Activated naive CD4-positive, alpha-beta T cell treated with anti-CD3 and anti-CD28 coated beads, Interleukin-2, amount 50 U/mL, for 24 hours (primary cell): ENCODE data around the gene SNX9.
"Not testable (repeated sequence)": the region's sequence is repeated elsewhere in the genome, so short reads cannot be mapped to it uniquely, and the experiment has no call there.

Experiments
- H3K27ac Mint-ChIP-seq: one replicate; pipeline ENCODE4 v1.8.0; 2021; ENCODE audit warnings: mild to moderate bottlenecking, mixed read lengths
- H3K27me3 Mint-ChIP-seq: one replicate; pipeline ENCODE4 v1.8.0; 2021; ENCODE audit warnings: mixed read lengths
- H3K36me3 Mint-ChIP-seq: one replicate; pipeline ENCODE4 v1.8.0; 2021; ENCODE audit warnings: mixed read lengths
- H3K4me1 Mint-ChIP-seq: one replicate; pipeline ENCODE4 v1.8.0; 2021; ENCODE audit warnings: mixed read lengths
- H3K4me3 Mint-ChIP-seq: one replicate; pipeline ENCODE4 v1.8.0; 2021; ENCODE audit warnings: mild to moderate bottlenecking, mixed read lengths
- H3K9me3 Mint-ChIP-seq: one replicate; pipeline ENCODE4 v1.8.0; 2021; ENCODE audit warnings: mixed read lengths

The SNX9 gene

DNA sequence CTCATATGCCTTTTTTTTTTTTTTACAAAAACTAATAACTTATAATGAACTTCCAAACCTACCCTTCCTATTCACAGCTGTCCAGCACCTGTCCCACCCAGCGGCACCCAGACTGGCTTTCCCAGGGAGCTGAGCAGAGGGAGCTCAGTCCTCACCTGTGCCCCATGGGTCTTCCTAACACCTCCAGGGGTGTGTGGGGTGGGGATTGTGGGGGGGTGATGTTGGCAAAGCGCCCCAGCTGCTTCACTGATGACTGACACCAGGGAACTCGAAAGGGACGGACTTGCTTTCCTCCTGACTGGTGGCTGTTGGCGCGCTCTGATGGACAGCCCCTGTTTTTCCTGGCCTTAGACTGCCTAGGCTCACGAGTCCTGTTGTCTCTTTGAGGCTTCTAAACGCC lies 144.4 kb downstream of the SNX9 start:
- peaks cover 12% of the 10 kb centered on the region for H3K4me1 Mint-ChIP-seq
- H3K27ac Mint-ChIP-seq: no peak overlapping the region
- no peaks in the 10 kb centered on the region for H3K36me3 Mint-ChIP-seq
- H3K9me3 Mint-ChIP-seq: no peaks in the 10 kb centered on the region
- no peak overlapping the region for H3K4me3 Mint-ChIP-seq
- H3K27me3 Mint-ChIP-seq: no peaks in the 10 kb centered on the region

DNA sequence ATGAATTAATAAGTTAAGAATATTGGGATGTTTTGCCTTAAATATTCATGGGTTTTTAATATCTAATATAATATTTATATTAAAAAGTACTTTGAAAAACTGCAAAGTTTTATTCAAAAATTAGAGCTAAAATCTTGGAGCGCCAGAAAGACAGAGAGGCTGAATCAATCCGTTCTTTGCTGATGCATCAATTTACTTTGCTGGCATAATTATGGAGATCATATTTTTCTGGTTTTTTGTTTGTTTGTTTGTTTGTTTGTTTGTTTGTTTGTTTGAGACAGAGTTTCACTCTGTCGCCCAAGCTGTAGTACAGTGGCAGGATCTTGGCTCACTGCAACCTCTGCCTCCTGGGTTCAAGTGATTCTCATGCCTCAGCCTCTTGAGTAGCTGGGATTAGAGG lies 149.1 kb downstream of the SNX9 start:
- H3K9me3 Mint-ChIP-seq, H3K27me3 Mint-ChIP-seq, H3K4me3 Mint-ChIP-seq, H3K27ac Mint-ChIP-seq, H3K36me3 Mint-ChIP-seq, H3K4me1 Mint-ChIP-seq: not testable (repeated sequence)

DNA sequence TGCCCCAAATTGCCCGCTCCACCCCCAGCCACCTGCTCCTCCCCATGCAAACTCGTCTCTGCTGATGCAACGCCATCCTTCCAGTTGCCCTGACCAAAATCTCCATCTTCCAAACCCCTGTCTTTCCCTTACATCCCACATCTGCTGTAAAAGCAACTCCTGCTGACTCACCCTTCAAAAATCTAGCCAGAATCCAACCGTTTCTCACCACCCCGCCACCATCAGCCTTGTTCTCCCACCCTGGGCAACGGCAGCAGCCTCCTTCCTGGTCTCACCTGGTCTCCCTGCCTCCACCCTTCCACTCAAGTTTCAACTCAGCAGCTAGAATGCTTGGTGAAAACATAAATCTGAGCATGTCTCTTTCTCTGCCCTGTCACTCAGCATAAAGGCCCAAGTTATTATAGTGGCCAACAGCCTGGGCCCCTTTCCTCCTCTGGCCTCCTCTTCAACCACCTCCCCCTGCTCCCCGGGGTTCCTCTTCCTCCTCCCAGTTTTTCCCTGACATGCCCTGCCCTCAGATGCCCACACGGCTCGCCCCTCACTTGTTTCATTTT lies 151.4 kb downstream of the SNX9 start:
- H3K27ac Mint-ChIP-seq: peak overlapping the region; percentile 57
- no peaks in the 10 kb centered on the region for H3K27me3 Mint-ChIP-seq
- no peak overlapping the region for H3K4me3 Mint-ChIP-seq
- H3K9me3 Mint-ChIP-seq: no peaks in the 10 kb centered on the region
- peaks cover under 1% of the 10 kb centered on the region for H3K4me1 Mint-ChIP-seq
- H3K36me3 Mint-ChIP-seq: no peaks in the 10 kb centered on the region

DNA sequence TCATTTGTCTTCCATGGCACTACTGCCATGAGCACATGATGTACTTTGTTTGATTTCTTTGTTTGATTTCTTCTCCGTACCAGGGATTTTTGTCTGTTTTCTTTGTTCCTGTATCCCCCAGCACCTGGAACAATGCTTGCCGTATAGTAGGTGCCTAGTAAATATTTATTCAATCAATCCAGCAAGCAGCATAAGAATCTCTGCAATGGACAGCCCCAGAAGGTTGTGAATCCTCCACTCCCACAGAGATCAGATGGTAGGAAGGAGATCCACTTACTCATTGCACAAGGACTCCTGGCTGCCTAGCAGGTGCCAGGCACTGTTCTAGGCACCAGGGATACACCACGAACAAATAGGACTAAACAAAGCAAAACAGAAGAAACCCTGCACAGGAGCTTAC lies 151.9 kb downstream of the SNX9 start:
- Mint-ChIP-seq H3K27me3 (no peaks in the 10 kb centered on the region), H3K4me1 (peaks cover 6% of the 10 kb centered on the region), H3K9me3 (no peaks in the 10 kb centered on the region), H3K27ac (no peak overlapping the region), H3K4me3 (no peak overlapping the region), H3K36me3 (no peaks in the 10 kb centered on the region)

DNA sequence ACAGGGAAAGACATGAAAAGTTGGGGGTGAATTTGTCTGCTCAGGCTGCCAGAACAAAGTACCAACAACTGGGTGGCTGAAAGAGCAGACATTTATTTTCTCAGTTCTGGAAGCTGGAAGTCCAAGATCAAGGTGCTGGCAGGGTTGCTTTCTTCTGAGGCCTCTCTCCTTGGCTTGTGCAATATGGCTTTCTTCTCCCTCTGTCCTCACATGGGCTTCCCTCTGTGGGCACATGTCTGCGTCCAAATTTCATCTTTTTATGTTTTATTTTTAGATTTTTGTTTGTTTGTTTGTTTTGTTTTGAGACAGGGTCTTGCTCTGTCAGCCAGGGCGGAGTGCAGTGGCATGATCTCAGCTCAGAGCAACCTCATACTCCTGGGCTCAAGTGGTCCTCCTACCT lies 152.4 kb downstream of the SNX9 start:
- no peaks in the 10 kb centered on the region for H3K36me3 Mint-ChIP-seq
- H3K4me1 Mint-ChIP-seq: peaks cover 11% of the 10 kb centered on the region
- no peak overlapping the region for H3K27ac Mint-ChIP-seq
- no peaks in the 10 kb centered on the region for H3K9me3 Mint-ChIP-seq
- H3K27me3 Mint-ChIP-seq: no peaks in the 10 kb centered on the region
- no peak overlapping the region for H3K4me3 Mint-ChIP-seq

DNA sequence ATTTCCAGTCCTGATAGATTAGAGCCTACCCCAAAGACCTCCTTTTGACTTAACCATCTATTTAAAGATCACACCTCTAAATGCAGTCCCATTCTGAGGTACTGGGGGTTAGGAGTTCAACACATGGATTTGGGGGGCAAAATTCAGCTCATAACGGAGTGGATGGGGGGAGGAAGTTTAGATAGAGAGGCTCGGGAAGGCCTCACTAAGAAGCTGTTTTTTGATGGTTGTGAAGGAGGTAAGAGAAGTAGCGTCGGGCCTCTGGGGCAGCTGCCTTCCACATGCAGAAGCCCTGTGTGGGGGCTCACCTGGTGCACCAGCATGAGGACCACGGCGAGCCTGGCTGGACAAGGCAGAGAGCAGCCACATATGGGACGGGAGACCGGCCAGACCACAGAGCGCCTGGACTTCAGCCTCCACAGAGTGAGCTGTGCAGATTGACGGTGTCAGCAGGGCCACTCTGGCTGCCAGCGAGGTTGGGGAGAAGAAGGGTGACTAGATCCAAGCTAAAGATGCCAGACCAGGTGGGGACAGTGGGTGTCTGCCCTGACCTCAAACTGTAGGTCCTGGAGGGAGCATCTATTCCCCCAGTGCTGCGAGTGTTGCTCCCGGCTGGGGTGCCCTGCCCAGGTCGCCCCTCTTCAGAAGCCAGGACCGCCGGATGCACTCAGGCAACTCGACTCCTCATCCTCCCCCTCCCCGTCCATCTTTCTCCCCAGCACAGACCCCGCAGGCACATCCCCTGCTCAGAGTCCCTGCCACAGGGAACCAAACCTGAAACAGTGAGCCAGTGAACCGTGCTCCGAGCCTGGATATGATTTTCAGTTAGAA lies 153.5 kb downstream of the SNX9 start:
- Mint-ChIP-seq H3K4me3 (no peak overlapping the region), H3K27me3 (no peaks in the 10 kb centered on the region), H3K9me3 (no peaks in the 10 kb centered on the region), H3K36me3 (no peaks in the 10 kb centered on the region), H3K27ac (peak overlapping the region; percentile 19), H3K4me1 (peaks cover 20% of the 10 kb centered on the region)

DNA sequence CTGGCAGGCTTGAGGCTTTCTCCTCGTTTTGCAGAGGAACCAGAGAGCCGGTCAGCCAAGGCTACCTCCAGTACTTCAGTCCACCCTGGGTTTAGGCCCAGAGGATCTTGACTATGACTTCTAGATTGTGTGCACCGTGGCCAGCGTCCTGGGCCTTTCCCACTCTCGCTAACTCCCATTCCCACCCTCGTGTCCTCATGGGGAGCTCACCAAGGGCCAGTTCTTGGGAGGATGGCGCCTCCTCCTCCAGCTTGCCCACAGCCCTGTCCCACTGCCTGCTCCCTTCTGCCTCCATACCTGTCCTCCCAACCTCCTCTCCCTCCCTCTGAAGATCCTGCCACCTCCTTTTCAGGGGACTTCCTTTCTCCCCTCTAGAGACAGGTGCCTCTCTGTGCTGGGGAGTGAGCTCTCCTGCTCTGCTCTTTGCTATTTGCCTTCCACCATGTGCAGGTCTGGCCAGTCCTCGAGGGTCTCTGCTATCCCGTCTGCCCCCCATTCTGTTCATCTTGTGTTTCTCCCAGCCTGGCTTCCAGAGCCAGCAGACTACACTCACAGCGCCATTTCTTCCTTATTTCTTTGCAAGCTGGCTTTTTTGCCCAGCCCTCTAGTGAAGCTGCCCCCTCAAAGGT lies 154.2 kb downstream of the SNX9 start:
- Mint-ChIP-seq H3K4me3 (no peak overlapping the region), H3K27me3 (no peaks in the 10 kb centered on the region), H3K9me3 (no peaks in the 10 kb centered on the region), H3K27ac (no peak overlapping the region), H3K4me1 (peaks cover 20% of the 10 kb centered on the region), H3K36me3 (no peaks in the 10 kb centered on the region)

DNA sequence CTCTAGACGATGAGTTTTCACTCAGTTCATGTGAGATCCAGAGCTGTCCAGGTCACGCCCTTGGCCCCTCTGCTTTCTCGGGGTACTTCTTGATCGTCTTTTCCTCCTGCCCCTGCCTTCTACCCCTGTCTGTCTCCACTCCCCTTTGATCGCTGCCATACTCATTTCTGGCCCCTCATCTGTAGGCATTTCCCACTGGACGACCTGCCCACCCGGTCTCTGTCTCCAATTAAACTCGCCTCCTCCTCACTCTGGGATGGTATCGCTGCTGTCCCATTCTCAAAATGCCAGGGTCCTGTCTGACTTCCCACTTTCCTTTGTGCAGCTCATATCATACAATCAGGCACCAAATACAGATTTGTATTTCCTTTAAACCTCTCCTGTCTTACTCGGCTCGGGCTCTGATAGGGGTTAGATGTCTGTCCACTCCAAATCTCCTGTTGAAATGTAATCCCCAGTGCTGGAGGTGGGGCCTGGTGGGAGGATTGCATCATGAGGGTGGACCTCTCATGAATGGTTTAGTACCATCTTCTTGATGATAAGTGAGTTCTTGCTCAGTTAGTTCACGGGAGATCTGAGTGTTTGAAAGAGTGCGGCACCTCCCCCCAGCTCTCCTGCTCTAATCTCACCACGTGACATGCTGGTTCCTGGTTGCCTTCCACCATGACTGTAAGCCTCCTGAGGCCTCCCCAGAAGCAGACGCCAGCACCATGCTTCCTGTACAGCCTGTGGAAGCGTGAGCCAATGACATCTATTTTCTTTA lies 155.2 kb downstream of the SNX9 start:
- no peaks in the 10 kb centered on the region for H3K27me3 Mint-ChIP-seq
- no peak overlapping the region for H3K4me3 Mint-ChIP-seq
- no peaks in the 10 kb centered on the region for H3K9me3 Mint-ChIP-seq
- peaks cover 29% of the 10 kb centered on the region for H3K4me1 Mint-ChIP-seq
- peak overlapping the region; percentile 57 for H3K27ac Mint-ChIP-seq
- H3K36me3 Mint-ChIP-seq: no peaks in the 10 kb centered on the region

DNA sequence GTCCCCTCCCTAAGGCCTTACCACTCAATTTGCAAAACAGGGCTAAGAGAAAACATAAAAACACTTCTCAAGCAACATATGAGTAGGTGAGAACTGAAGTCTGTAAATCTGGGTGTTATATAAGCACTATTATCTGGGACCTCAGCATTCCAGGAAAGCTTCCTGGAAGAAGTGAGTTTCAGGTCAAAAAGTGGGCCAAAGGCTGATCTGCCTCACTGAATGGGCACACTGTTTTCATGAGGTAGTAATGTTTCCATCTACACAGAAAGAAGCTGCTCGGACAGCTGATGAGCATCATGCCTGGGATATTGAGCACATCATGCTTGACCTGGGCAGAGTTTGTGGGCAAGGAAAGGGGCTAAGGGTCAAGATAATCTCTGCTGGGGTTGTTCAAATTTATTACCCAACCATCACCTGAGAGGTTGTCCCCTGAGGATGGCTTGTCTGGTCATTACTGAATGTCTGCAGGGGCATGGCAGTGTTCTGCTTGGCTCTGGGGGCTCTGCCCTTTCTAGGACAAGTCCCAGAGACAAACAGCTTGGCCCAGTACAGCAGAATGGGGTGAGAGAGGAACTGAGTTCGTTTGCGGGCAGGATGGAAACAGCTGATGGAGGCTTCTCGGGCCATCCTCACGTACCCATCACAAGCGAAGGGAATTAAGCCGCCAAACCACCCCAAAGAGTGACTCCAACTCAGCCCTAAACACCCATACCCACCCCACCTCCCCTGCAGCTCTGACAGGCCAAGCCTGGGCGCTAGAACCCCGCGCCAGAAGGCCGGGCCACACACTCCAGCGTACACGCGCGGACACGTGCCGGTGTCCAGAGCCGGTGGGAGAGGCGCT lies 157.5 kb downstream of the SNX9 start:
- no peaks in the 10 kb centered on the region for H3K27me3 Mint-ChIP-seq
- peaks cover 51% of the 10 kb centered on the region for H3K4me1 Mint-ChIP-seq
- H3K36me3 Mint-ChIP-seq: no peaks in the 10 kb centered on the region
- no peaks in the 10 kb centered on the region for H3K9me3 Mint-ChIP-seq
- peak overlapping the region; percentile 85 for H3K4me3 Mint-ChIP-seq
- peak overlapping the region; percentile 79 for H3K27ac Mint-ChIP-seq

DNA sequence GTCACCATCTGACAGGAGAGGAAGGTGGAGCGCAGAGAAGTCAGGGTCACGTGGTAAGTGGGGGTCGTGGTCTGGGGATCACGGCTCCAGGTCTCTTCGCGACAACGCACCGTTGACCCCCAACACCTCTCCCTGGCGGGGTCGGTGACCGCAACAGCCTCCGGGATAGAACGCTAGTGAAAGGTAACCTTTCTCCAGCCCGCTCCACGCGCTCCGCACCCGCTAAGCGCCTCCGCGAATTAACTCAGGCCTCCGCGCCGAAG lies 158.0 kb downstream of the SNX9 start:
- Mint-ChIP-seq H3K27ac (peak overlapping the region; percentile 79), H3K4me1 (peaks cover 52% of the 10 kb centered on the region), H3K9me3 (no peaks in the 10 kb centered on the region), H3K27me3 (no peaks in the 10 kb centered on the region), H3K4me3 (peak overlapping the region; percentile 85), H3K36me3 (no peaks in the 10 kb centered on the region)

DNA sequence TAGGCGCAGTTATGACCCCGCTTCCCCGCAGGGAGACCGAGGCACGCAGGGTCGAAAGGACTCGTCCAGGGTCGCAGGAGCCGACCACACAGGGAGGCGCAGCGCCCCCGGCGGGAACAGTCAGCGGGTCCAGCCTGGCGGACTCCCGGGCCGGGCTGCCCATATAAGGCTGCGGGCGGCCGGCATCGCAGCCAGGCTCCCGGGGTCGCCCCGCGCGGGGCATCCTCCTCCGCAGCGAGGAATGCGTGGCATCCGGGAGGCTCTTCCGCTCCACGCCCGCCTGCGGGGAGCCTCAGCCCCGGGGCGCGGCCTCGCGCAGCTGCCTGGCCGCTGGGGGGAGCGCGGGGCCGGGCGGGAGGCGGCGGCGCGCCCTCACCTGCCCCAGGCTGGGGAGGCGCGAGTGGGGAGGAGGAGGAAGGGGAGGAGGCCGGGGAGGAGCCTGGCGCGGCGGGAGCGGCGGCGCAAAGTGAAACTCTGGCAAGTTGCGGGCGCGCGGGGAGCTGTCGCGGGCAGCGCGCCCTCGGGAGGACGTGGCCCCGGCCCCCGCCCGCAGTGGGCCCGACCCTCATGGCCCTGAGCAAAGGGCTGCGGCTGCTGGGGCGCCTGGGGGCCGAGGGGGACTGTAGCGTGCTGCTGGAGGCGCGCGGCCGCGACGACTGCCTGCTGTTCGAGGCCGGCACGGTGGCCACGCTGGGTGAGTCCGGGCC lies 158.5 kb downstream of the SNX9 start, which contains the start of gene SYNJ2:
TSS of gene SYNJ2 (plus strand) at position 469 of the 707 bp plus-strand sequence. CDS start at position 568, 99 bp downstream.
- Mint-ChIP-seq H3K9me3 (no peaks in the 10 kb centered on the region), H3K36me3 (no peaks in the 10 kb centered on the region), H3K27me3 (no peaks in the 10 kb centered on the region), H3K4me1 (peaks cover 52% of the 10 kb centered on the region), H3K27ac (peak within 1 kb of the TSS; percentile 91), H3K4me3 (peak within 1 kb of the TSS; percentile 89)

DNA sequence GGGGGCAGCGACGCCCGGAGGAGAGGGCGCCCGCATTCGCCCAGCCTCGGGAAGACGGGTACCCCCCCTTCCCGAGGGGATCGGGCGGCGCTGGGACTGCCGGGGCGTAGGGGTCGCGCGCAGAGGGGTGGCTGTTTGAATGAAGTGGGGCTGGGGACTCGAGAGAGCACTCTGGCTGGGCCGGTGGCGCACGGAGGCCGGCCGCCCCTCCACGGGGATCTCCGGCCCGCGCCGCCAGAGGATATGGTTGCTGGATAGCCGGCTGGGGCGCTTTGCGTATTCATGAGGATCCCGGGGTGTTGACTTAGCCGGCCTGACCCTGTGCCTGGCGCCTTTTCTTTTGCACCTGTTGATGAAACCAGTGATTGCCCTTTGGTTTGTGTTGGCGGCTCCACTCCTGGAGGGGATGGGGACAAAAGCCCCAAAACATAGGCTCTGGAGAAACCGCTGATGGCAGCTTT lies 159.1 kb downstream of the SNX9 start:
- Mint-ChIP-seq H3K4me1 (peaks cover 52% of the 10 kb centered on the region), H3K4me3 (peak overlapping the region; percentile 89), H3K27ac (peak overlapping the region; percentile 91), H3K9me3 (no peaks in the 10 kb centered on the region), H3K36me3 (no peaks in the 10 kb centered on the region), H3K27me3 (no peaks in the 10 kb centered on the region)

DNA sequence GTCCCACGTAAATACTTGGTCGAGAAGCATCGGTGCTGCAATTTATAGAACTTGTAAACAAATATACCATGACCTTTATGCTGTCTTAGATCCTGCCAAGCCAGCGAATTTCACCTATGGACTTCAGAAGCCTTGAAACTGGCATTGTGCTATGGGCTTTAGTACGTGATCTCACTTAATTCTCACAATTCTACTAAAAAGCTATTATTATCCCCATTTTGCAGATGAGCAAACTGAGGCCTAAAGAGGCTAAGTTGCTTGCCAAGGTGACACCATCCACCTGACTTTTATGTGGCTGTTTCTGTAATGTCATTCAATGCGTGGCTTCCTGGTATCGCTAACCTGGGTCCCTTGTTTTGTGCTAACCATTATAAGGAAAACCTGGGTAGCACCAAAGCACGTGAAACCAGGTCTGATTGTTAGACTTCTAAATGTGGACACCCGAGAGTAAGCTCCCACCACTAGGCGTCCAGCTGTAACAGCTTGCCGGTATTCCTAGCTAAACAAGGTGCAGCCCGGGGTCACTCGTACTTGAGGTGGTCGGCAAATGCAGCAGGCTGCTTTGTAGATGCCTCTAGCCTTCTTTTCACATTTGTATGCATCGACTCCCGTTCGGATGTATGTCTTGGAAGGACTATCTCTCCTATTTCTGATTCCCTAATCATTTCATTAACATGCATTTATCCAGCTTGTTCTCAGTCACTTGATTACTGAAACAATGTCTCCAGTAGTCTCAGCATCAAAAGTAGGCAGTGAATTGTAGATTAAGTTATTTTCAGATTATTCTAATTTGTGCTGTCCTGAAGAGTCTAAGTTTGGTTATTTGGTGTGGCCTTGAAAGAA lies 159.7 kb downstream of the SNX9 start:
- H3K4me1 Mint-ChIP-seq: peaks cover 56% of the 10 kb centered on the region
- no peaks in the 10 kb centered on the region for H3K36me3 Mint-ChIP-seq
- no peaks in the 10 kb centered on the region for H3K9me3 Mint-ChIP-seq
- peak overlapping the region; percentile 91 for H3K27ac Mint-ChIP-seq
- H3K27me3 Mint-ChIP-seq: no peaks in the 10 kb centered on the region
- peak overlapping the region; percentile 89 for H3K4me3 Mint-ChIP-seq
